Ishikawa (cell line): ENCODE data around the gene ARHGEF28.

ENCODE experiments used
- CEBPB ChIP-seq: IDR thresholded peaks from 2 replicates; pipeline ENCODE4 v1.6.1; 2012
- CREB1 ChIP-seq: IDR thresholded peaks from 2 replicates; pipeline ENCODE4 v1.6.1; 2012; ENCODE audit warnings: low read depth
- EGR1 ChIP-seq: IDR thresholded peaks from 2 replicates; pipeline ENCODE4 v1.6.1; 2012
- EP300 ChIP-seq: IDR thresholded peaks from 2 replicates; pipeline ENCODE4 v1.6.1; 2012; ENCODE audit warnings: borderline replicate concordance
- FOXM1 ChIP-seq: IDR thresholded peaks from 2 replicates; pipeline ENCODE4 v1.6.1; 2012; ENCODE audit warnings: low read depth, borderline replicate concordance
- NFIC ChIP-seq: IDR thresholded peaks from 2 replicates; pipeline ENCODE4 v1.6.1; 2012
- RAD21 ChIP-seq: IDR thresholded peaks from 2 replicates; pipeline ENCODE4 v1.6.1; 2012; ENCODE audit warnings: low read depth
- TAF1 ChIP-seq: IDR thresholded peaks from 2 replicates; pipeline ENCODE4 v1.6.1; 2012; ENCODE audit warnings: low read depth, mild to moderate bottlenecking
- TCF12 ChIP-seq: IDR thresholded peaks from 2 replicates; pipeline ENCODE4 v1.6.1; 2012; ENCODE audit warnings: low read depth
- TEAD4 ChIP-seq: IDR thresholded peaks from 2 replicates; pipeline ENCODE4 v1.6.1; 2012
- YY1 ChIP-seq: IDR thresholded peaks from 2 replicates; pipeline ENCODE4 v1.6.1; 2012; ENCODE audit warnings: low read depth
- ZBTB7A ChIP-seq: IDR thresholded peaks from 2 replicates; pipeline ENCODE4 v1.6.1; 2012; ENCODE audit warnings: low read depth
- TF ChIP-seq, protein P1 (sequence below): IDR thresholded peaks from 2 replicates; pipeline ENCODE4 v1.6.1; 2012; ENCODE audit warnings: low read depth, mild to moderate bottlenecking
- TF ChIP-seq, protein P2 (sequence below): IDR thresholded peaks from 2 replicates; pipeline ENCODE4 v1.6.1; 2012
- TF ChIP-seq, protein P3 (sequence below): IDR thresholded peaks from 2 replicates; pipeline ENCODE4 v1.6.1; 2012

Gene ARHGEF28

DNA sequence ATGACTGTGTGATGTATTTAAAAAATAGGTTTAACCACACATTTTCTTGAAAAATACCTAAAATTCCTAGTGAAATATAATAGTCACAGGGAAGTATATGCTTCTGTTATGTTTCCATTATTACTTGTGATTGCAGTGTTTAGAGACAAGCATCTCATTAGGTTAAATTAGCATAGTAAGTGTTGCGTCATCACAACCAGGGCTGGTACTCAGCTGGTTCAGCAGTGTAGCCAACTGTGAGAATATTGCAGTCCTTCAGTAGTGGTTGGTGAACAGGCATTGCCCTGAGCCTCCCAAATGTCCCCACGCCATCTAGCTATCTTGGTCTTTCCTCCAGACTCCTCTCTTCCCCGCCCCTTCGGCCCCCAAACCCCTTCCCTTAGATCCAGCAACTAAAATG is 261.7 kb downstream of the ARHGEF28 start:
- peak; percentile 68; the same call in 1 of the 2 replicates for TF ChIP-seq CEBPB
- TF ChIP-seq EGR1, result no peak
- TF ChIP-seq, protein P1, sequence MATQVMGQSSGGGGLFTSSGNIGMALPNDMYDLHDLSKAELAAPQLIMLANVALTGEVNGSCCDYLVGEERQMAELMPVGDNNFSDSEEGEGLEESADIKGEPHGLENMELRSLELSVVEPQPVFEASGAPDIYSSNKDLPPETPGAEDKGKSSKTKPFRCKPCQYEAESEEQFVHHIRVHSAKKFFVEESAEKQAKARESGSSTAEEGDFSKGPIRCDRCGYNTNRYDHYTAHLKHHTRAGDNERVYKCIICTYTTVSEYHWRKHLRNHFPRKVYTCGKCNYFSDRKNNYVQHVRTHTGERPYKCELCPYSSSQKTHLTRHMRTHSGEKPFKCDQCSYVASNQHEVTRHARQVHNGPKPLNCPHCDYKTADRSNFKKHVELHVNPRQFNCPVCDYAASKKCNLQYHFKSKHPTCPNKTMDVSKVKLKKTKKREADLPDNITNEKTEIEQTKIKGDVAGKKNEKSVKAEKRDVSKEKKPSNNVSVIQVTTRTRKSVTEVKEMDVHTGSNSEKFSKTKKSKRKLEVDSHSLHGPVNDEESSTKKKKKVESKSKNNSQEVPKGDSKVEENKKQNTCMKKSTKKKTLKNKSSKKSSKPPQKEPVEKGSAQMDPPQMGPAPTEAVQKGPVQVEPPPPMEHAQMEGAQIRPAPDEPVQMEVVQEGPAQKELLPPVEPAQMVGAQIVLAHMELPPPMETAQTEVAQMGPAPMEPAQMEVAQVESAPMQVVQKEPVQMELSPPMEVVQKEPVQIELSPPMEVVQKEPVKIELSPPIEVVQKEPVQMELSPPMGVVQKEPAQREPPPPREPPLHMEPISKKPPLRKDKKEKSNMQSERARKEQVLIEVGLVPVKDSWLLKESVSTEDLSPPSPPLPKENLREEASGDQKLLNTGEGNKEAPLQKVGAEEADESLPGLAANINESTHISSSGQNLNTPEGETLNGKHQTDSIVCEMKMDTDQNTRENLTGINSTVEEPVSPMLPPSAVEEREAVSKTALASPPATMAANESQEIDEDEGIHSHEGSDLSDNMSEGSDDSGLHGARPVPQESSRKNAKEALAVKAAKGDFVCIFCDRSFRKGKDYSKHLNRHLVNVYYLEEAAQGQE, result no peak

DNA sequence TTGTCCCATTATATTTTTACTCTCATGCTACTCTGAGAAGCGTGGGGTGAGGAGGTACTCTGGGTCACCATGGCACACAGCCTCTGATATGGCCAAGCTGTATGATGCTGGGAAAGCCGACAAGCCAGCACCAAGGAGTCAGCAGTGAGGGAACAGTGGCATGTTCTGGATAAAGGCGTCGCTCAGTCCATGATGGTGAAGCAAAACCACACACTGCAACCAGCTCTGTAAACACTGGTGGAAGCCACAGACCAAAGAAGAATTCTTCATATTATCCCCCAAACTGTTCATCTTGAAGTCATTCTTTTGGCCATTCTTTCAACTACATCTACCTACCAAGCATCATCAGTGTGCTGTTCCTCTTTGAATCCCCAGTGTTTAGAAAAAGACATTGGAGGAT is 264.6 kb downstream of the ARHGEF28 start:
- no peak for TF ChIP-seq TCF12
- TF ChIP-seq EGR1, result no peak
- TF ChIP-seq YY1, result no peak
- TF ChIP-seq, protein P1, result no peak
- TF ChIP-seq TAF1, result no peak
- TF ChIP-seq CEBPB, result no peak
- TF ChIP-seq TEAD4, result no peak

DNA sequence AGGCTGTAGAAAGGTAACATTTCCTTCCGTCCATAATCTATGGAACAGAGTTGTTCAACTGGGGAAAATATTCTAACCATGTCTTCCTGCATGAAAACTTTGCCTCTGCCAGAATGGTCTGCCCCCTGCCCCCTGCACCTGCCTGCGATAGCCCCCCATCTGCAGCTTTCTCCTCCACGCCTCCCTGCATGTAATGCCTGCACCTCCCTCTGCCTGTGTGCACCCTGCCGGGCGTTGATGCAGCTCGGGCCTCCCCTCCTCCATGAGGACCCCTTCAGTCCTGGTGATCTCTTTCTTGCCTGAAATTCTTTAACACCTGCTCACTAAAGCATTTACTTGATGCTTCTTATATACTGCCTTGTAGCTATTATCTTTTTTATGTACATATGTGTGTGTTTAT is 266.2 kb downstream of the ARHGEF28 start:
- no peak for TF ChIP-seq TEAD4

DNA sequence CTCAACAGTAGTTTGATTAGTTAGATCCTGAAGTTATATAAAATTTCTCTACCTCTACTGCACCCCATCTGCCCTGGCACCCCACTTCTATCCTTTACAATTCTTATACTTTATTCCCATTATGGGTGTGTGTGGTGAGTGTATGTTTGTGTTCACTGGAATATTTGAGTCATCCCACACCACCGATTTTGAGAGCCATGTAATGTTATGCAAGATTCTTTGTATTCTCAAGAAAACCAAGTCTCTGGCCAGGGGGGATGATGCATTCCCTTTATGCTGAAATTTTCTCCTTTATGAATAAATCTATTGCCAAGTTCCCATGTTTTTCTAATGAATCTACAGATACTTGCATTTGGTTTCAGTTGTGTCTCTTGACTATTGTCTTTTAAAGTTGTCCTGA is 266.8 kb downstream of the ARHGEF28 start:
- TF ChIP-seq YY1 (no peak), CREB1 (no peak), FOXM1 (no peak), TAF1 (no peak), RAD21 (no peak), ZBTB7A (no peak), TEAD4 (no peak), TCF12 (no peak), EP300 (no peak), EGR1 (no peak), NFIC (no peak), CEBPB (no peak)
- TF ChIP-seq, protein P2, sequence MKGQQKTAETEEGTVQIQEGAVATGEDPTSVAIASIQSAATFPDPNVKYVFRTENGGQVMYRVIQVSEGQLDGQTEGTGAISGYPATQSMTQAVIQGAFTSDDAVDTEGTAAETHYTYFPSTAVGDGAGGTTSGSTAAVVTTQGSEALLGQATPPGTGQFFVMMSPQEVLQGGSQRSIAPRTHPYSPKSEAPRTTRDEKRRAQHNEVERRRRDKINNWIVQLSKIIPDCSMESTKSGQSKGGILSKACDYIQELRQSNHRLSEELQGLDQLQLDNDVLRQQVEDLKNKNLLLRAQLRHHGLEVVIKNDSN, result no peak
- TF ChIP-seq, protein P3, sequence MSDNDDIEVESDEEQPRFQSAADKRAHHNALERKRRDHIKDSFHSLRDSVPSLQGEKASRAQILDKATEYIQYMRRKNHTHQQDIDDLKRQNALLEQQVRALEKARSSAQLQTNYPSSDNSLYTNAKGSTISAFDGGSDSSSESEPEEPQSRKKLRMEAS, result no peak
- TF ChIP-seq, protein P1, result no peak

DNA sequence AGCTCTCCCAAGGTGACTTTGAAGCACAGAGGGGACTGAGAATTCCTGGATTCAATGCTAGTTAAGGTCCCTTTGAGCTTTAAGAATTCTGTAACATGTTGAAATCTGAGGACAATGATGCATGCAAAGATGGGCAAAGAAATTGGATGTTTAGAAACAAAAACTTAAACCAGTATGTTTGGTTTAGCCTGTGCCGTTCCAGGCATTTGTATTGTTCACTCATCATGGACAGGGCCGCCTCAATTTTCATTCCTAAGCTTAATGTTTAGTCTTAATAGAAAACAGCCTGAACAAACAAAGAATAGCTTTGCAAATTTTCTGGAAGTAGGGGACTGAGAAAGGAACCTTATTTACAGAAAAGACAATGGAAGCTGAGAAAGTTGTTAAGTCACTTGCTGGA is 267.8 kb downstream of the ARHGEF28 start:
- no peak for TF ChIP-seq YY1
- no peak for TF ChIP-seq EGR1
- no peak for TF ChIP-seq NFIC
- TF ChIP-seq TEAD4, result no peak
- TF ChIP-seq, protein P1, result no peak
- no peak for TF ChIP-seq FOXM1
- TF ChIP-seq RAD21, result no peak
- TF ChIP-seq CREB1, result no peak
